Measurements from ENCODE around the gene NTN1. TPM values are rescaled to one million over a fixed set of nuclear protein-coding genes. Genes with fewer than 3 reads are reported as not detected.

Gene NTN1
- total RNA-seq, 4 donors from 2014 or later = 74.3 to 211 (median 107) TPM

DNA sequence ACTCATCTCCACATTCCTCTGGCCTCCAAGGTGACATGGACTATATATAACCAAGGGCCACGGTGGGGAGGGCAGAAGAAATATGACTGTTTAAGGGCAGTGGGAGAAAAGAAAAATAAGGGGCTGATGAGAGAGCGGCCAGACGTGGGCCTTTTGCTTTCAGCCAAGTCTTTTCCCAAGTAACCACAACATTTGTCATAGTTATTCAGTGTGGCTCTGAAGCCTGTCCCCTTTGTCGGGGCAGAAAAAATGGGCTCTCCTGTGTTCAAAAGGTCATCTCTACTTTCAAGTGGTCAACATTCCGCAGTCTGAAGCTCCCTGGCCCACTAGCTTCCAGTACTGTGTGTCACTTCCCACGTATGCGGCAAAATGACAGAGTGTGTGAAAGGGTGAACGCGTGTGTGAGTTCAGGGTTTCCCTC lies 245.4 kb downstream of the NTN1 start:
- ATAC-seq = no peak
- no peaks in the 10 kb centered on the region for H3K27me3 ChIP-seq
- no peak overlapping the region for H3K4me3 ChIP-seq
- H3K9me3 ChIP-seq = no peaks in the 10 kb centered on the region
- H3K27ac ChIP-seq = peak overlapping the region in 1 of 4 donors; percentile 52
- peaks cover 0 to 14% (median 0%) of the 10 kb centered on the region in 3 donors for H3K4me1 ChIP-seq
- no peak for TF ChIP-seq POLR2AphosphoS5 (IDR thresholded peaks at IDR 0.05)
- TF ChIP-seq POLR2A (IDR thresholded peaks at IDR 0.05) = no peak
- TF ChIP-seq, protein P1, sequence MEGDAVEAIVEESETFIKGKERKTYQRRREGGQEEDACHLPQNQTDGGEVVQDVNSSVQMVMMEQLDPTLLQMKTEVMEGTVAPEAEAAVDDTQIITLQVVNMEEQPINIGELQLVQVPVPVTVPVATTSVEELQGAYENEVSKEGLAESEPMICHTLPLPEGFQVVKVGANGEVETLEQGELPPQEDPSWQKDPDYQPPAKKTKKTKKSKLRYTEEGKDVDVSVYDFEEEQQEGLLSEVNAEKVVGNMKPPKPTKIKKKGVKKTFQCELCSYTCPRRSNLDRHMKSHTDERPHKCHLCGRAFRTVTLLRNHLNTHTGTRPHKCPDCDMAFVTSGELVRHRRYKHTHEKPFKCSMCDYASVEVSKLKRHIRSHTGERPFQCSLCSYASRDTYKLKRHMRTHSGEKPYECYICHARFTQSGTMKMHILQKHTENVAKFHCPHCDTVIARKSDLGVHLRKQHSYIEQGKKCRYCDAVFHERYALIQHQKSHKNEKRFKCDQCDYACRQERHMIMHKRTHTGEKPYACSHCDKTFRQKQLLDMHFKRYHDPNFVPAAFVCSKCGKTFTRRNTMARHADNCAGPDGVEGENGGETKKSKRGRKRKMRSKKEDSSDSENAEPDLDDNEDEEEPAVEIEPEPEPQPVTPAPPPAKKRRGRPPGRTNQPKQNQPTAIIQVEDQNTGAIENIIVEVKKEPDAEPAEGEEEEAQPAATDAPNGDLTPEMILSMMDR (IDR thresholded peaks at IDR 0.05) = no peak
- TF ChIP-seq EP300 (IDR thresholded peaks at IDR 0.05) = no peak
- 78 to 86% methylated on average over 5 to 9 of the region's 9 CpGs for WGBS, 2 donors (ENCODE audit: low coverage in 1 of 2)
- no peaks in the 10 kb centered on the region for H3K36me3 ChIP-seq

DNA sequence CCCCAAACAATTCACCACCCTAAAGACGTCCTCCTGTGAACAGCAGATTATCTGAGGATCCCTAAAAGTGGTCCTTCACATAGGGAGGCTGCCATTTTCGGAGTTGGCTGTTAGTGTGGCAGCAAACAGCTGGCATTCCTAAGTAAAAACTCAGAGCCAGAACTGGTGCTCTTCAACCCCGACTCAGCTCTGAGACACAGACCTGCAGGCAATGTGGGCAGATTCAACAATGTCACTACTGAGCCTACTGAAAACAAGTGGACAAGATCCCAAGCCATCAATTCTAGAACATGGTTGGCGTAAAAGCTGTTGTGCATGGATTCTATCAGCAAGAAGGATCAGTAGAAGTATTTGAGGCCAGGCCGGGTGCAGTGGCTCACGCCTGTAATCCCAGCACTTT lies 247.2 kb downstream of the NTN1 start:
- Histone ChIP-seq H3K4me1 (peaks cover 0 to 30% (median 4%) of the 10 kb centered on the region in 3 donors), H3K4me3 (no peak overlapping the region), H3K9me3 (no peaks in the 10 kb centered on the region), H3K27ac (no peak overlapping the region), H3K36me3 (no peaks in the 10 kb centered on the region), H3K27me3 (no peaks in the 10 kb centered on the region)
- ATAC-seq = no peak
- TF ChIP-seq POLR2A (IDR thresholded peaks at IDR 0.05) (no peak), POLR2AphosphoS5 (IDR thresholded peaks at IDR 0.05) (no peak), EP300 (IDR thresholded peaks at IDR 0.05) (no peak)
- TF ChIP-seq, protein P1 (IDR thresholded peaks at IDR 0.05) = no peak
- WGBS, 2 donors (ENCODE audit: low coverage in 1 of 2) = 85 to 100% methylated on average over 2 to 4 of the region's 6 CpGs

DNA sequence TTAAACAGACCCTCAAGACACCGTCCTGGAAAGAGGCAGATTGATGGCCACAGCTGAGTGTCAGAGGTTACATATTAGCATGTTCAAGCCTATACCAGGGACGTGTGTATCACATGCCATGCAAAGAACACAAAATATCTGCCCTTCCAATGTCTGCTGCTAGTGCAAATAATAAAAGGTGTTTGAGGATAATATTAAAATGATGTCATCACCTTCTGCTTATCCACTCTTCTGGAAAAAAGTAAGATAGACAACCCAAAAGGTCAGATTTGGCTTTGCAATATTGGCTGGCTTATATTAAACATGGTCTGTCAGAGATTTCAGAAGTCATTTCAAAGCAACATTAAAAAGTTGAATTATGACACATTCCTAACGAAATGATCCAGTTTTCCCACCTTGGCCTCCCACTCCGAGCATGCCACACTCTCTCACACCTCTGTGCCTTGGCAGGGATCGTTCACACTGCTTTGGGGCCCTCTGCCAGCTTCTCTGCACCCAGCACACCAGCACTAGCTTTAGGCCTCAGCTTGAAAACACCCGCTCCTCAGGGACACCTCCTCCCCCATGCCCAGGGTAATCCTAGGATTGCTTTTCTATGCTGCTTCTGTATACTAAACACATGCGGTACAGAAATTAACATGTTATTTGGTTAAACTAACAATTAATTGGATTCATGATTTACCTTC lies 248.2 kb downstream of the NTN1 start:
- no peak for ATAC-seq
- no peaks in the 10 kb centered on the region for H3K9me3 ChIP-seq
- WGBS, 2 donors (ENCODE audit: low coverage in 1 of 2) = 34 to 36% methylated on average over 6 to 7 of the region's 7 CpGs
- H3K36me3 ChIP-seq = no peaks in the 10 kb centered on the region
- H3K4me1 ChIP-seq = peaks cover 0 to 38% (median 4%) of the 10 kb centered on the region in 3 donors
- TF ChIP-seq, protein P1 (IDR thresholded peaks at IDR 0.05) = no peak
- TF ChIP-seq POLR2AphosphoS5 (IDR thresholded peaks at IDR 0.05) (no peak), POLR2A (IDR thresholded peaks at IDR 0.05) (no peak), EP300 (IDR thresholded peaks at IDR 0.05) (no peak)
- no peak overlapping the region for H3K4me3 ChIP-seq
- peak overlapping the region in 3 of 4 donors; percentile 30 to 63 (median 46) for H3K27ac ChIP-seq
- H3K27me3 ChIP-seq = no peaks in the 10 kb centered on the region

DNA sequence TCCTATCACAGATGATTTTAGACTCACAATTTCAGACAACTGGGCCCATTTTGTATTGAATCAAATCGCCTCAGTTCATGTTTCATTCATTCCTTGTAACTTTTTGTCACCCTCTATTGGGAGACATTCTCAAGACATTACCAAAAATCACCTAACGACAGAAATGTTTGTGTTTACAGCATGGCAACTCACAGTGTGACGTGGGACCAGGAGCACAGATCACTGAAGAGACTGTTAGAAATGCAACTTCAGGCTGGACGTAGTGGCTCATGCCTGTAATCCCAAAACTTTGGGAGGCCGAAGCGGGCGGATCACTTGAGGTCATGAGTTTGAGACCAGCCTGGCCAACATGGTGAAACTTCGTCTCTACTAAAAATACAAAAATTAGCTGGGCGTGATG lies 249.6 kb downstream of the NTN1 start:
- no peaks in the 10 kb centered on the region for H3K9me3 ChIP-seq
- H3K4me3 ChIP-seq = no peak overlapping the region
- no peaks in the 10 kb centered on the region for H3K36me3 ChIP-seq
- WGBS, 2 donors (ENCODE audit: low coverage in 1 of 2) = 89 to 94% methylated on average over 7 to 8 of the region's 9 CpGs
- H3K27me3 ChIP-seq = no peaks in the 10 kb centered on the region
- H3K27ac ChIP-seq = peak overlapping the region in 1 of 4 donors; percentile 63
- peaks cover 0 to 38% (median 4%) of the 10 kb centered on the region in 3 donors for H3K4me1 ChIP-seq
- TF ChIP-seq POLR2A (IDR thresholded peaks at IDR 0.05) (no peak), EP300 (IDR thresholded peaks at IDR 0.05) (no peak), POLR2AphosphoS5 (IDR thresholded peaks at IDR 0.05) (no peak)
- TF ChIP-seq, protein P1 (IDR thresholded peaks at IDR 0.05) = no peak
- no peak for ATAC-seq

DNA sequence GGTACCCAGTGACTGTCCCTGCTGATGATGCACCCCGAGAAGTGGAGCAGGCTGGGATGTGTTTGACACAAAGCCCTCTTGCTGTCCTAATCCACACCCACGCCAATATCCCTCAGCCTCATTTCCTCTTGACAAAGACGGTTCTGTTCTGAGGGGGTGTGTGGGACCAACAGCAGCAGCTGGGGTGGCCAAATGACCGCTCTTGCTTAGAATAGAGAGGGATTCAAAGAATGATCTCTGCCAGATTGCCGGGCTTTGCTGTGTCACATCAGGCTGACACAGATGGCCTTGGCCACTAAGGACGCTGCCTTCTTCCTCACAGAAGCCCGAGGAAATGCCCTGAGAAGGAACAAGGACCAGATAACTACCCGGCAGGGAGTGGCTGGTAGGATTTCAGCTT lies 250.7 kb downstream of the NTN1 start:
- Histone ChIP-seq H3K36me3 (no peaks in the 10 kb centered on the region), H3K4me1 (peaks cover 0 to 38% (median 4%) of the 10 kb centered on the region in 3 donors), H3K27me3 (no peaks in the 10 kb centered on the region), H3K9me3 (no peaks in the 10 kb centered on the region), H3K4me3 (peak overlapping the region in 1 of 2 donors; percentile 0), H3K27ac (peak overlapping the region in 2 of 4 donors; percentile 61 to 83)
- 51 to 70% methylated on average over 2 to 7 of the region's 8 CpGs for WGBS, 2 donors (ENCODE audit: low coverage in 1 of 2)
- TF ChIP-seq, protein P1 (IDR thresholded peaks at IDR 0.05) = no peak
- TF ChIP-seq POLR2A (IDR thresholded peaks at IDR 0.05) (no peak), POLR2AphosphoS5 (IDR thresholded peaks at IDR 0.05) (no peak), EP300 (IDR thresholded peaks at IDR 0.05) (no peak)
- no peak for ATAC-seq

All from gastroesophageal sphincter (tissue), 4 donors.